Measurements from ENCODE around the gene CRYZ.
A peak's percentile ranks its signal among the peaks of the same experiment; 100 is the strongest.
"Not testable (repeated sequence)": the region's sequence is repeated elsewhere in the genome, so short reads cannot be mapped to it uniquely, and the experiment has no call there.

The CRYZ gene, protein sequence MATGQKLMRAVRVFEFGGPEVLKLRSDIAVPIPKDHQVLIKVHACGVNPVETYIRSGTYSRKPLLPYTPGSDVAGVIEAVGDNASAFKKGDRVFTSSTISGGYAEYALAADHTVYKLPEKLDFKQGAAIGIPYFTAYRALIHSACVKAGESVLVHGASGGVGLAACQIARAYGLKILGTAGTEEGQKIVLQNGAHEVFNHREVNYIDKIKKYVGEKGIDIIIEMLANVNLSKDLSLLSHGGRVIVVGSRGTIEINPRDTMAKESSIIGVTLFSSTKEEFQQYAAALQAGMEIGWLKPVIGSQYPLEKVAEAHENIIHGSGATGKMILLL

GRCh38 chr1:74732960-74733603 lies at the start of gene CRYZ, which contains the start of gene TYW3:
CRYZ (minus strand) TSS chr1:74733050; CDS start chr1:74724821, 8,229 bp downstream.
TYW3 (plus strand) TSS chr1:74733152; CDS start chr1:74733245, 93 bp downstream.
- DNase-seq = peak; percentile 88

DNA sequence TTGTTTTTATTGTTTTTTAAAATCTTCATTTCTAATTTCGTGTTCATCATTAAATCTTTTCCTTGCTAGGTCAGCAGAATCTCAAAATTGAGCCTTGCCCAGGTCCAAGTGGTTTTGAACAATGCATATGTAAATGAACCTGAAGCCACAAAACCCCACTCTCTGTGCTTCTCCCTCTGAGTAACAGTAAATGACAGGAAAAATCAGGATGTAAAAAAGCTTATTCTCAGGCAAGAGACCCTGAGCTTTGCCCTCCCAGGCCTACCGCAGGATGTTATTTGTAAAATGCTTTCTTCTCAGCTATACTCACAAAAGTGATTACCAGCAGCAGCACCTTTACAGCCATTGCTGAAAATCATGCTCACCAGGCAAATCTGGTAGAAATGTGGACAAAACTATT lies 47.7 kb upstream of the CRYZ start:
- no peak for DNase-seq

- DNase-seq = no peak
Observed at GRCh38 chr1:74779750-74780149, 46.9 kb upstream of the CRYZ start.

- no peak for DNase-seq
Observed at GRCh38 chr1:74777525-74777924, 44.7 kb upstream of the CRYZ start.

DNA sequence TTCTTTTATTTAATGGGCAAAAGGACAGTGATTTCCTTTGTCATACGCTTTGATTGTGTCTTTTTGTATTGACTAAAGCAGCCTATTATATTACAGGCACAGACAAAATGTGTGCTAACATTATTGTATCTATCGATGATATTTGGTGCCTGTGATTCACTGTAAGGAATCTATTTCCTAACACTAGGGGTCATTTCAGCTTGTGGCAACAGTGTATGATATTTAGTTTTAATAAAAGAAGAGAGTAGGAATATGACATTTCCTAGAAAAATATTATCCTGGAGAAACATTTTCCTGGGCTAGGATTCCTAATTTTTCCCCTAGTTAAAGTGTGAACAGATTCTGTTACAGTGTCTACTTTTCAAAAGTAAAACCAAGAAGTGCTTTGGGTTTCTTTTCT lies 42.9 kb upstream of the CRYZ start:
- no peak for DNase-seq

DNA sequence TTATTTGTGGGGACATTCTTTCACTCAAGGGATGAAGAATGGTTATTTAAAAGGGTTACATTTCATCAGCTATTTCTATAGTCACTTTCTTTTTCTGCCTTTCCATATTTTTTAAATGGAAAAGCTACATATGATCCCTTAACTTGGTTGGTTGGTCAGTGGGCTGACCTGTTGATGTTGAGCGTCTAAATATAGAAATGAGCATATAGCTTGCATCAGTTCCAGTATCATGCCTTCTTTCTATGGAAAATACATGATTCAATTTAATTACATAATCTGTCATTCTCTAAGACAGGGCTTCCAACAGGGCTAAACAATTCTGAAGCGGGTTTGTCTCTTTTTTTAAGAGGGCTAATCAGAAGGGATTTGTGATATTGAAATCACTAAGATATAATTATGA lies 40.7 kb upstream of the CRYZ start:
- no peak for DNase-seq

DNA sequence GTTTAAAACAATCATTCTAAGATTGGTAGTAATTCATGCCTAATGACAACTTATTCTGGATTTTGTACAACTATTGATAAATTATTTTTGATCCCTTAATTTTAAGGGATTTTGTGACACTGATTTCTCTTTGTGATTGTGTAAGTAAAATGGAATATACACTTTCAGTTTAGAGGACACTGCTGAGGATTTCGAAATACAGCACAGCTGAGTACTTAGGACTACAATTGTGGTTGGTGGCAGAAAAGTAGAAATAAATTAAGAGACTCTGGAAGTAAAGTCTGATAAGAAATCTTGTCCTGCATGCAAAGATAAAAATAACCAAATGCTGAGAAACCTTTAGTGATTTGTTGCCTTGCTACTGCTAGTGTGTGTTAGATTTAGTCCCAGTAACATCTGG lies 40.1 kb upstream of the CRYZ start:
- no peak for DNase-seq

- DNase-seq = peak; percentile 24
Observed at GRCh38 chr1:74771913-74772515, 39.2 kb upstream of the CRYZ start.

DNA sequence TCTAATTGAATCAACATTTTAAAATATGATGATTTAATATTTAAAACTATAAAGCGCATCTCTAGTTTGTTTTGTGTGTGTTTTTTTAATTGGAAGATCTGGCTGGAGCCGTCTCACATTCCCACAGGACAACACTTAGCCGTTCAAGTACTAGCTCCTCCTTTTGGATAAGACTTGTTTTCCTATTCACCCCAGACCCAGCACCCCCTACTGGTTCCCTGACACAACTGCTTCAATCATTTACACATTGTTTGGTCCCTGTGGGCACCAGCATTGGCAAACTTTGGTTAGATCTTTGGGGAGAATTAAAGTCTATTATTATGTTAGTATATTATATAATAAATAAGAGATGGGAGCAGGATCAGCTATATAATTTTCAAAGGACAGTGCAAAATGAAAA lies 34.6 kb upstream of the CRYZ start:
- DNase-seq = no peak

DNA sequence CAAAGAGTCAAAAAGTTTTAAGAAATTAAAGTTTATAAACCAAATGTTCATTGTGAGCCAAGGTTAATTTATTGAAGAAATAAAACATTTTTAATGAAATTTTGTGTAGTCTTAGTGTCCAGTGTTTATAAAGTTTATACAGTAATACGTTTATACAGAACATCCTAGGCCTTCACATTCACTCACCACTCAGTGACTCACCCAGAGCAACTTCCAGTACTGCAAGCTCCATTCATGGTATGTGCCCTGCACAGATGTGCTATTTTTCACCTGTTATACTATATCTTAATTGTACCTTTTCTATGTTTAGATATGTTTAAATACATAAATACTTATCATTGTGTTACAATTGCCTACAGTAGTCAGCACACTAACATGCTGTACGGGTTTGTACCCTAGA lies 33.7 kb upstream of the CRYZ start:
- no peak for DNase-seq

- no peak for DNase-seq
Observed at GRCh38 chr1:74763807-74764206, 31.0 kb upstream of the CRYZ start.

DNA sequence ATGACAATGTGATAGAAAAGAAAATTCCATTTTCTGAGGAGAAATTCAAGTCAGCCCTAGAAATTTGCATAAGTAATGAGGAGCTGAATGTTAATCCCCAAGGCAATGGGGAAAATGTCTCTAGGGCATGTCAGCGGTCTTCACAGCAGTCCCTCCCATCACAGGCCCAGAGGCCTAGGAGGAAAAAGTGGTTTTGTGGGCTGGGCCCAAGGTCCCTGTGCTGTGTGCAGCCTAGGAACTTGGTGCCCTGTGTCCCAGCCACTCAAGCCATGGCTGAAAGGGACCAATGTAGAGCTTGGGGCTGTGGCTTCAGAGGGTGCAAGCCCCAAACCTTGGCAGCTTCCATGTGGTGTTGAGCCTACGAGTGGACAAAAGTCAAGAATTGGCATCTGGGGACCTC lies 23.8 kb upstream of the CRYZ start:
- DNase-seq = not testable (repeated sequence)

GRCh38 chr1:74755475-74755874 lies 22.6 kb upstream of the CRYZ start:
- no peak for DNase-seq

GRCh38 chr1:74753104-74753503 lies 20.3 kb upstream of the CRYZ start:
- DNase-seq = no peak

GRCh38 chr1:74748960-74749359 lies 16.1 kb upstream of the CRYZ start:
- DNase-seq = no peak

- not testable (repeated sequence) for DNase-seq
Observed at GRCh38 chr1:74745247-74745646, 12.4 kb upstream of the CRYZ start.

GRCh38 chr1:74740307-74740980 lies 7.6 kb upstream of the CRYZ start:
- DNase-seq = not testable (repeated sequence)

DNA sequence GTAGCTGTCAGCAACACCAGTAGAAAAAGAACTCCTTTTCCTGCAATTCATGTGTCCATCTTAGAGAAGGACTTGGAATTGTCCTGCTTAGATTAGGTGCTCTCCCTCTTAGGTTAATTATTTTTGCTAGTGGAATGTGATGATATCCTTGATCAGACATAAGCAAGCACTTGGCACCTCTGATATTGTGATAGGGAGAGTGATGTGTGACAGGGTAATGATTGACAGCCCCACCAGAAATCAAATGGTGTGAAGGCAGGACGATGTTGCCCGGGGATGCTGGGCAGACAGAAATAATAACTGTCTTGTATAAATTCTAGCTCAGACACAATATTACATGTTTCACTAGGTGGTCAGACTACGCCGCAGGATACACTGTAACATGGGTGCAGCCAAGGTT lies 4.5 kb upstream of the CRYZ start:
- no peak for DNase-seq

DNA sequence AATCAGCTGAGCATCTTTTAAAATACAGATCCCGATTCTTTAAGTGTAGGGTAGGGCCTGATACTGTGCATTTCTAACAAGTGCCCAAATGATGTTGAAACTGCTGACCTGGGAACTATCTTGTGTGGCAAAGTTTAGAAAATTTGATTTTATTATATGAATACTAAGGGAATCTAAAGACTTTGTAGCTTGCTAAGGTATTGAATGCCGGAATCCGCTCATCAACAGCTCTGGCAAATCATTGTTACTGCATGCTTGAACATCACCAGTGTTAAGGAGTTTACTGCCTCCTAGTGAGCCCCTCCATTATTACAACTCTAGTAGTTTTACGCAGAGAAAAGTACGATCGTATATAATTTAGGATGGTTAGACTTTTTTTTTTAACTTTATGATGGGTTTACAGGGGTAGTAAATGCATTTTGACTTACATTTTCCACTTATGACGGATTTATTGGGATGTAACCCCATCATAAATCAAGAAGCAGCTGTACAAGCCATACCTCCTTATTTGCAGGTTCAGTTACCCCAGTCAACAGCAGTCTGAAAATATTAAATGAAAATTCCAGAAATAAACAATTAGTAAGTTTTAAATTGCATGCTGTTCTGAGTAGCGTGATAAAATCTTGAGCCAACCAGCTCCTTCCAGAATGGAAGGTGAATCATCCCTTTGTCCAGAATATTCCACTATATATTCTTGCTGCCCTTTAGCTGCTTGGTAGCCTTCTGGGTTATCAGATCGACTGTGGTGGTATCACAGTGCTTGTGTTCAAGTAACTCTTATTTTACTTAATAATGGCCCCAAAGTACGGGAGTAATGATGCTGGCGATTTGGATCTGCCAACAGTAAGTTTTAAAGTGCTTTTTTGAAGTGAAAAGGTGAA lies 994 bp upstream of the CRYZ start:
- peak; percentile 48 for DNase-seq

GRCh38 chr1:74732071-74732946 lies 541 bp downstream of the CRYZ start:
- peak; percentile 81 for DNase-seq

GRCh38 chr1:74731399-74732052 lies 1.3 kb downstream of the CRYZ start:
- no peak for DNase-seq

Measured in KG1 (cell line).